ENCODE measurements around the gene CREG1.

- no peak for TF ChIP-seq CTCF (conservative IDR thresholded peaks at IDR 0.05; ENCODE audit: low read depth in 2 of 2)
- TF ChIP-seq EZH2phosphoT487 (IDR thresholded peaks at IDR 0.05; ENCODE audit: unreplicated experiment), result no peak
- TF ChIP-seq EZH2 (IDR thresholded peaks at IDR 0.05; ENCODE audit: low read depth, unreplicated experiment), result no peak
- TF ChIP-seq REST (IDR thresholded peaks at IDR 0.05; ENCODE audit: unreplicated experiment), result no peak
- TF ChIP-seq POLR2AphosphoS5 (IDR thresholded peaks at IDR 0.05; ENCODE audit: low read depth), result no peak
- no peak for TF ChIP-seq JUNB (IDR thresholded peaks at IDR 0.05; ENCODE audit: unreplicated experiment)
- TF ChIP-seq NANOG (IDR thresholded peaks at IDR 0.05; ENCODE audit: borderline replicate concordance), result no peak
- no peak for TF ChIP-seq CREB1 (CRISPR knock-in tag; IDR thresholded peaks at IDR 0.05; ENCODE audit: low read depth)
- no peak for TF ChIP-seq ETS1 (IDR thresholded peaks at IDR 0.05)
- no peak for TF ChIP-seq ZNF462 (CRISPR knock-in tag; IDR thresholded peaks at IDR 0.05)
- no peak for TF ChIP-seq ZNF114 (CRISPR knock-in tag; IDR thresholded peaks at IDR 0.05)
- TF ChIP-seq ZNF331 (CRISPR knock-in tag; IDR thresholded peaks at IDR 0.05; ENCODE audit: low read depth), result no peak
These were observed 28.9 kb downstream of the CREG1 start for GRCh38 chr1:167524651-167525050.

Measured in GM23338 (cell line).